A549 treated with RU486 at 1 μM for 4 hours (cell line): Measurements from ENCODE around the gene WDR54. TPM values are rescaled to one million over a fixed set of nuclear protein-coding genes. Genes with fewer than 3 reads are reported as not detected.

Source experiments
- total RNA-seq: library from RNA; stranded (reverse); fragments of 200-300 nt; extraction: Qiagen RNA extraction; gene quantifications from 5 replicates; pipeline ENCODE4 v1.2.3, GENCODE V29; 2022; ENCODE audit warnings: low read depth

The WDR54 gene
- total RNA-seq = 68.3 to 88.0 TPM (median 87.1 TPM) in 5 replicates

GRCh38 chr2:74421221-74421870 lies at the start of gene WDR54, which contains the start of gene C2orf81:
WDR54 (plus strand) TSS chr2:74421730; CDS start chr2:74422154, 424 bp downstream.
C2orf81 (minus strand) TSS chr2:74421619; CDS start chr2:74421560, 59 bp downstream.

GRCh38 chr2:74379851-74380789 lies 41.4 kb upstream of the WDR54 start, which contains the start of gene DCTN1:
DCTN1 (minus strand) TSS chr2:74380311; CDS start chr2:74380037, 274 bp downstream.

DNA sequence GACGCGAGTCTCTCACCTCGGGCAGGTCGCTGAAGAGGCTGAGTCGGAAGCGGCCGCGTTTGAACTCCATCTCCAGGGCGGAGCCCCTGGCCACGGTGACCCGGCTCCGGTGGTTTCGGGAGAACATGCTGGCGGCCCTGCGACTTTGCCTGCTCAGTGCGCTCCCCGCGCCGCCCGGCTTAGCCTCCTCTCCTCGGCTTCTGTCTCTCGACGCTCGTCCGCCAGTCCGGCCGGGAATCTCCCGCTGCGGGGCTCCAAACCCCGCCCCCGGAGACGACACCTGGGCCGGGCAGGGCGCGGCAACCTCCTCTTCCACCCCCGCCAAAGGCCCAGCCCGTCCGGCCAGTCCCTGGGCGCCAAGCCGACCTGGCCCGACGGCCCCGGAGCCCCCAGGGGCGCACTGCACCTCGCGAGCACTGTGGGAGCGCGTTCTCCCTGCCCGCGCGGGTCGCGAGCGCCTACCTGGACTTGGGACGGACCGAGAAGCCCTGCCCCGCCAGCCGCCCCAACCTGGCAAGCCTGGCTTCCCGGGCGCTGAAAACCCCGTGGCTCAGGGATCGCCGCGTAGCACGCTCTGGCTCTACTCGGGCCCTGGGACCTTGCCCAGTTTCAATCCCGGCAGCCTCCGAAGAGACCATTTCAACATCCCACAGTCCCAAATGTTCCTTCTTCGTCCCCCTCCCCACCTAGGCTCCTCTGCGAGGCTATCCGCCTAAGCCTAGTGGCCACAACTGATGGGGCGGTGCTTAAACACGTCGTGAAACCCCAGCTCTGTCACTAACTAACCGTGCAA lies 20.4 kb downstream of the WDR54 start, which contains the start of gene RTKN:
Gene RTKN, minus strand, starts transcription at position 248 of the 793 bp plus-strand sequence. Its CDS starts 121 bp downstream, at position 127.

GRCh38 chr2:74454654-74455511 lies 33.4 kb downstream of the WDR54 start, which contains the start of gene INO80B:
INO80B (plus strand) TSS chr2:74455087; CDS start chr2:74455117, 30 bp downstream.

DNA sequence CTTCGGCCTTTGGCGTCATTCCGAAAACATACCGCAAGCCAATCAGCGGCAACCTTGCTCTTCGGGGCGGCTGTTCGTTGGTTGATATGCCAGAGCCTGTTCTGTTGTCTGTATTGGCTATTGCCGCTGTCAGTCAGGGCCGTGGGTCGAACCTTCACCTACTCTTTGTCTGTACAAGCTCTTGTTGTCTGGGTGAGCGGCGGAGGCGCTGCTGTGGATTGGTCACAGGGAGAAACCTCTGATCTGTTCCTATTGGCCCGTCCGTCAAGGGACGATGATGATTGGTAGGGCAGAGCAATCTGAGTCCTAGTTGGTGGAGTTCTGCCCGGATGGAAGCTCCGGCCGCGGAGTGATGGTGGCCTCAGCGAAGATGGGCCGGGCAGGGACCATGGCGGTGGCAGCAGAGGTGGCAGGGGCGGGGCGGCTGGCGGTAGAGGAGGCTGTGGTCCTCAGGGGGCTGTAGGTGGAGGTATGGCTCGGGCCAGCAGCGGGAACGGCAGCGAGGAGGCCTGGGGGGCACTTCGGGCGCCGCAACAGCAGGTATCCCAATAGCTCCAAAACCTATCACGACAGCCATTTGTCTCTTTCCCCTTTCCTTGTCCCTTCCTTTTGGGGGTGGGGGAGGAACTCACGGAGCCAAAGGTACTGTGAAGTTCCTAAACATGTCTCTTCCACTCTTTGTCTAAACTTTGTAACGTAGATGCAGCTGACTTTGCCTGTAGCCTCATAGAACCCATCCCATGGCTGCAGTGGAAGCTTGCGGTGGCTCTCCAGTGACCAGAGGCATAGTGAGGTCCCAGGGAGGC lies 36.8 kb downstream of the WDR54 start, which contains the start of gene WBP1:
Gene WBP1, plus strand, starts transcription at position 307 of the 806 bp plus-strand sequence. Its CDS starts 165 bp downstream, at position 472.

DNA sequence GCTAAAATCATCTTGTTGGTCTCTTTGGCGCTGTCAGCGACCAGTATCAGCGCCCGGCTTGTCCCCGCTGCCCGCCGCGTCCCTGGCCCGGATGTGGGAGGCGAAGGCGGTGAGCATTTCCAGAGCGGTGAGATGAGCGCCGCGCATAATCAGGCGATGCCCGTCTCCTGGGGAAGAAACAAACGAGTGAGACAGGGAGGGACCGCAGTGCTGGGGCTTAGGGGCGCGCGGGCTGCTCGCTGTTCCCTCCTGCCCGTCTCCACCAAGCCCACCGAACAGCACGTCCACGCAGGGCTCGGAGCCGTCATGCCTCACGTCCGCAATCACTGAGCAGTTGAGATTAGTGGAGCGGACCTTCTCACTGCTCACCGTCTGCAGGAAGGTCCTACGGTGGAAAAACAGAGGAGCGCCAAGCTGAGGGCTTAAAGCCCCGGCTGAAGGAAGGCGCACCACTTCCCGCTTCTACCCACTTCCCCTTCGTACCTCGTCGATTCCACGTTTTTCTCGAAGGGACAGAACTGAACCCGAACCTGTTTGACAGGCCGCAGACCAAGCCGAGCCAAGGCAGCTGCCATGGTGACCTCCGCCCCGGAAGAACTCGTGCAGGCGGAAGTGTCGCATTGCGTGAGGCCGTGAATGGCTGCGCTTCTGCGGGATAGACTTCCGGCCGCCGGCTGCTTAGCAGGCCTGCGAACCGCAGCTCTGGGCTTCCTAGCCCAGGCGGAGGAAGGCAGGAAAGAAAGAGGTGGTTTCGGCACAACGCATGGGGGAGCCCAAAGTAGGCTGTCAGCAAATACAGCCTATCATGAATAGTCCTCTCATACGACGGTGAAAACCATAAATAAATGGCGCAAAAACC lies 50.8 kb downstream of the WDR54 start, which contains the start of gene MRPL53:
Gene MRPL53, minus strand, starts transcription at position 595 of the 859 bp plus-strand sequence. Its CDS starts 20 bp downstream, at position 575.

Other genes starting within 250 kb of the WDR54 start
- 50.7 to 86.2 TPM (median 82.2 TPM) in 5 replicates for gene MOB1A, start 242.9 kb upstream of the WDR54 start, total RNA-seq
- gene MTHFD2, start 223.1 kb upstream of the WDR54 start, total RNA-seq = 159 to 187 TPM (median 175 TPM) in 5 replicates
- gene SLC4A5, start 78.3 kb upstream of the WDR54 start, total RNA-seq = 0.17 to 0.68 TPM (median 0.43 TPM) in 5 replicates
- 104 to 150 TPM (median 150 TPM) in 5 replicates for gene DCTN1, start 41.4 kb upstream of the WDR54 start, total RNA-seq
- 1.9 to 3.5 TPM (median 3.2 TPM) in 5 replicates for gene C2orf81, start 111 bp upstream of the WDR54 start, total RNA-seq
- 18.7 to 29.5 TPM (median 22.1 TPM) in 5 replicates for gene RTKN, start 20.2 kb downstream of the WDR54 start, total RNA-seq
- gene INO80B, start 33.4 kb downstream of the WDR54 start, total RNA-seq = 52.7 to 58.3 TPM (median 55.9 TPM) in 5 replicates
- gene WBP1, start 36.7 kb downstream of the WDR54 start, total RNA-seq = 44.9 to 90.5 TPM (median 83.9 TPM) in 5 replicates
- 39.9 to 51.2 TPM (median 49.7 TPM) in 5 replicates for gene MOGS, start 43.7 kb downstream of the WDR54 start, total RNA-seq
- gene MRPL53, start 51.0 kb downstream of the WDR54 start, total RNA-seq = 108 to 158 TPM (median 132 TPM) in 5 replicates
- gene CCDC142, start 61.3 kb downstream of the WDR54 start, total RNA-seq = 9.1 to 15.9 TPM (median 14.4 TPM) in 5 replicates
- gene TTC31, start 61.4 kb downstream of the WDR54 start, total RNA-seq = 14.5 to 16.7 TPM (median 16.4 TPM) in 5 replicates
- 2.7 to 4.1 TPM (median 3.4 TPM) in 5 replicates for gene LBX2, start 77.9 kb downstream of the WDR54 start, total RNA-seq
- gene PCGF1, start 86.0 kb downstream of the WDR54 start, total RNA-seq = 30.2 to 41.4 TPM (median 31.4 TPM) in 5 replicates
- gene TLX2, start 92.7 kb downstream of the WDR54 start, total RNA-seq = 0.22 to 0.45 TPM (median 0.34 TPM) in 5 replicates
- 0.06 to 0.23 TPM (median 0.15 TPM) in 3 of 5 replicates, not detected in the others for gene DQX1, start 104.5 kb downstream of the WDR54 start, total RNA-seq
- 182 to 257 TPM (median 240 TPM) in 5 replicates for gene AUP1, start 108.0 kb downstream of the WDR54 start, total RNA-seq
- 31.3 to 40.6 TPM (median 40.0 TPM) in 5 replicates for gene HTRA2, start 108.2 kb downstream of the WDR54 start, total RNA-seq
- gene LOXL3, start 132.2 kb downstream of the WDR54 start, total RNA-seq = 0.14 to 0.66 TPM (median 0.25 TPM) in 5 replicates
- gene DOK1, start 133.0 kb downstream of the WDR54 start, total RNA-seq = 4.2 to 6.3 TPM (median 5.4 TPM) in 5 replicates
- gene M1AP, start 226.6 kb downstream of the WDR54 start, total RNA-seq = not detected in 5 replicates
- gene SEMA4F, start 232.5 kb downstream of the WDR54 start, total RNA-seq = 8.1 to 12.1 TPM (median 9.2 TPM) in 5 replicates